HepG2 (cell line): Measurements from ENCODE around the gene ZC3H7B. TPM values are rescaled to one million over a fixed set of nuclear protein-coding genes. Genes with fewer than 3 reads are reported as not detected.

ENCODE experiments used
- EHMT2 ChIP-seq: fragments of 200-600 bp; sonication (generic); IDR thresholded peaks from 2 replicates; pipeline ENCODE4 v1.7.0; 2017; ENCODE audit warnings: antibody characterized with exemption, low read depth, low read length, borderline replicate concordance
- ISL2 ChIP-seq: sonication (generic); formaldehyde crosslinking; IDR thresholded peaks from 2 replicates; pipeline ENCODE4 v1.5.0; 2020; ENCODE audit warnings: missing genetic modification reagents
- MAZ ChIP-seq, 2 experiments: sonication (generic) in 1 of 2; formaldehyde crosslinking in 1 of 2; IDR thresholded peaks; 2 replicates each; pipeline versions ENCODE4 v1.5.0 to v1.6.1; 2012 to 2020; ENCODE audit warnings: low read depth in 2 of 2, mild to moderate bottlenecking in 2 of 2, borderline replicate concordance in 1 of 2, improper control_type of control experiment in 1 of 2, low read length in 1 of 2, missing genetic modification reagents in 1 of 2, moderate library complexity in 1 of 2
- NAIF1 ChIP-seq: sonication (generic); formaldehyde crosslinking; IDR thresholded peaks from 2 replicates; pipeline ENCODE4 v1.5.0; 2020; ENCODE audit warnings: mild to moderate bottlenecking, missing genetic modification reagents, borderline replicate concordance
- SCMH1 ChIP-seq: sonication (generic); formaldehyde crosslinking; IDR thresholded peaks from 2 replicates; pipeline ENCODE4 v1.9.0; 2021; ENCODE audit warnings: missing genetic modification reagents, mild to moderate bottlenecking, borderline replicate concordance
- ZMYM2 ChIP-seq: sonication (generic); formaldehyde crosslinking; IDR thresholded peaks from 2 replicates; pipeline ENCODE4 v1.8.0; 2022; ENCODE audit warnings: mild to moderate bottlenecking, missing genetic modification reagents
- ZNF143 ChIP-seq: sonication (generic); formaldehyde crosslinking; IDR thresholded peaks from 2 replicates; pipeline ENCODE4 v1.4.0; 2020; ENCODE audit warnings: missing genetic modification reagents
- ZNF264 ChIP-seq: sonication (generic); formaldehyde crosslinking; IDR thresholded peaks from 2 replicates; pipeline ENCODE4 v1.4.0; 2020; ENCODE audit warnings: missing genetic modification reagents
- ZNF30 ChIP-seq: sonication (generic); formaldehyde crosslinking; IDR thresholded peaks from 2 replicates; pipeline ENCODE4 v1.5.0; 2020; ENCODE audit warnings: mild to moderate bottlenecking, missing genetic modification reagents
- ZNF33A ChIP-seq: sonication (generic); formaldehyde crosslinking; IDR thresholded peaks from 2 replicates; pipeline ENCODE4 v1.5.1; 2020; ENCODE audit warnings: missing genetic modification reagents, mild to moderate bottlenecking, moderate library complexity, borderline replicate concordance
- ZNF44 ChIP-seq: sonication (generic); formaldehyde crosslinking; IDR thresholded peaks from 2 replicates; pipeline ENCODE4 v1.5.1; 2020; ENCODE audit warnings: mild to moderate bottlenecking, missing genetic modification reagents
- ZNF460 ChIP-seq: sonication (generic); formaldehyde crosslinking; IDR thresholded peaks from 2 replicates; pipeline ENCODE4 v1.5.1; 2020; ENCODE audit warnings: missing genetic modification reagents, mild to moderate bottlenecking, borderline replicate concordance
- ZNF530 ChIP-seq: sonication (generic); formaldehyde crosslinking; IDR thresholded peaks from 2 replicates; pipeline ENCODE4 v1.5.0; 2020; ENCODE audit warnings: low read depth, mild to moderate bottlenecking, missing genetic modification reagents
- ZNF558 ChIP-seq: sonication (generic); formaldehyde crosslinking; IDR thresholded peaks from 2 replicates; pipeline ENCODE4 v1.9.0; 2022; ENCODE audit warnings: mild to moderate bottlenecking, missing genetic modification reagents, borderline replicate concordance
- ZNF7 ChIP-seq: IDR thresholded peaks from 2 replicates; pipeline ENCODE4 v1.6.1; 2016; ENCODE audit warnings: missing biosample characterization, missing genetic modification reagents
- ZNF776 ChIP-seq: sonication (generic); formaldehyde crosslinking; IDR thresholded peaks from 2 replicates; pipeline ENCODE4 v1.4.0; 2020; ENCODE audit warnings: mild to moderate bottlenecking, missing genetic modification reagents
- polyA plus RNA-seq, 8 experiments: library from polyadenylated mRNA; depleted of rRNA in 3 of 8; stranded (reverse) in 7 of 8; unstranded in 1 of 8; fragments of >200 nt; fragmentation: Illumina TruSeq in 4 of 8; extraction: Trizol in 4 of 8; gene quantifications; 2 replicates each; pipeline versions ENCODE4 v1.2.1 to v1.2.3, GENCODE V29; 2011 to 2016; ENCODE audit warnings: low read depth in 4 of 8, missing spikeins in 1 of 8, mixed read lengths in 1 of 8; ENCODE audit not compliant: insufficient read depth in 1 of 8
- total RNA-seq, 5 experiments: library from RNA; depleted of rRNA; stranded (reverse); fragments of >200 nt; fragmentation: Illumina TruSeq; extraction: Trizol; gene quantifications; 2 replicates each; pipeline ENCODE4 v1.2.3, GENCODE V29; 2016; ENCODE audit warnings: low read depth in 1 of 5
- TF ChIP-seq, protein P1 (sequence below): sonication (generic); formaldehyde crosslinking; IDR thresholded peaks from 2 replicates; pipeline ENCODE4 v1.5.1; 2020; ENCODE audit warnings: missing genetic modification reagents, mild to moderate bottlenecking, borderline replicate concordance
- TF ChIP-seq, protein P2 (sequence below): sonication (generic); formaldehyde crosslinking; conservative IDR thresholded peaks from 2 replicates; pipeline ENCODE4 v1.4.0; 2020; ENCODE audit warnings: missing genetic modification reagents
- TF ChIP-seq, protein P3 (sequence below): IDR thresholded peaks from 2 replicates; pipeline ENCODE4 v1.6.1; 2012; ENCODE audit warnings: inconsistent platforms

The ZC3H7B gene
- total and polyA plus RNA-seq, 2 of the 13 experiments (the other 11 are each of a cell fraction or from before 2014, with no cell fraction given) = 26.4 to 37.2 TPM

DNA sequence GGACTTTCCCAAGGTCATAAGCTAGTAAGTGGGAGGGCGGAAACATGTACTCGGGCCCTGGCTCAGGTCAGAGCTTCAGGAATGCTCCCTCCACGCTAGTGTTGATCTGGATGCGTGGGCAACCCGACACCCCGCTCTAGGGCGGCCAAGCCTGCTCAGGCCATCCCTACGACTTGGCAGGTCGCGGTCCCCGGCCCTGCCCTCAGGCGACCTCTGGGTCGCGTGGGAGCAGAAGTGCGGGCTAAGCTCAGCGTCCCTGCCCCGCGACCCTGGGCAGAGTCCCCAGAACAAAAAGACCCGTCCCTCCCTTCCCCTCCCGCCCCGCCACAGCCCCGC lies 79.6 kb downstream of the ZC3H7B start (continued):
- TF ChIP-seq, protein P1, sequence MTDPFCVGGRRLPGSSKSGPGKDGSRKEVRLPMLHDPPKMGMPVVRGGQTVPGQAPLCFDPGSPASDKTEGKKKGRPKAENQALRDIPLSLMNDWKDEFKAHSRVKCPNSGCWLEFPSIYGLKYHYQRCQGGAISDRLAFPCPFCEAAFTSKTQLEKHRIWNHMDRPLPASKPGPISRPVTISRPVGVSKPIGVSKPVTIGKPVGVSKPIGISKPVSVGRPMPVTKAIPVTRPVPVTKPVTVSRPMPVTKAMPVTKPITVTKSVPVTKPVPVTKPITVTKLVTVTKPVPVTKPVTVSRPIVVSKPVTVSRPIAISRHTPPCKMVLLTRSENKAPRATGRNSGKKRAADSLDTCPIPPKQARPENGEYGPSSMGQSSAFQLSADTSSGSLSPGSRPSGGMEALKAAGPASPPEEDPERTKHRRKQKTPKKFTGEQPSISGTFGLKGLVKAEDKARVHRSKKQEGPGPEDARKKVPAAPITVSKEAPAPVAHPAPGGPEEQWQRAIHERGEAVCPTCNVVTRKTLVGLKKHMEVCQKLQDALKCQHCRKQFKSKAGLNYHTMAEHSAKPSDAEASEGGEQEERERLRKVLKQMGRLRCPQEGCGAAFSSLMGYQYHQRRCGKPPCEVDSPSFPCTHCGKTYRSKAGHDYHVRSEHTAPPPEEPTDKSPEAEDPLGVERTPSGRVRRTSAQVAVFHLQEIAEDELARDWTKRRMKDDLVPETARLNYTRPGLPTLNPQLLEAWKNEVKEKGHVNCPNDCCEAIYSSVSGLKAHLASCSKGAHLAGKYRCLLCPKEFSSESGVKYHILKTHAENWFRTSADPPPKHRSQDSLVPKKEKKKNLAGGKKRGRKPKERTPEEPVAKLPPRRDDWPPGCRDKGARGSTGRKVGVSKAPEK = peak; percentile 75; the same call in 1 of the 2 replicates
- TF ChIP-seq ZNF530 (CRISPR knock-in tag) (no peak), ZNF264 (CRISPR knock-in tag) (no peak), MAZ (IDR thresholded peaks at IDR 0.05; ENCODE audit: borderline replicate concordance, low read depth, low read length) (no peak), MAZ (CRISPR knock-in tag; IDR thresholded peaks at IDR 0.05; ENCODE audit: low read depth) (no peak; the same call in 1 of the 2 replicates), ZMYM2 (CRISPR knock-in tag) (no peak), ZNF30 (CRISPR knock-in tag) (no peak), EHMT2 (no peak), ZNF44 (CRISPR knock-in tag) (no peak), ZNF558 (CRISPR knock-in tag) (0 out of 2 replicates have a peak, but pooled peaks have one; percentile 47), ZNF460 (no peak), ISL2 (no peak), SCMH1 (CRISPR knock-in tag) (no peak), ZNF776 (CRISPR knock-in tag) (no peak), NAIF1 (CRISPR knock-in tag) (no peak), ZNF143 (CRISPR knock-in tag) (no peak), ZNF33A (CRISPR knock-in tag) (no peak), ZNF7 (CRISPR knock-in tag) (no peak)
- TF ChIP-seq, protein P2, sequence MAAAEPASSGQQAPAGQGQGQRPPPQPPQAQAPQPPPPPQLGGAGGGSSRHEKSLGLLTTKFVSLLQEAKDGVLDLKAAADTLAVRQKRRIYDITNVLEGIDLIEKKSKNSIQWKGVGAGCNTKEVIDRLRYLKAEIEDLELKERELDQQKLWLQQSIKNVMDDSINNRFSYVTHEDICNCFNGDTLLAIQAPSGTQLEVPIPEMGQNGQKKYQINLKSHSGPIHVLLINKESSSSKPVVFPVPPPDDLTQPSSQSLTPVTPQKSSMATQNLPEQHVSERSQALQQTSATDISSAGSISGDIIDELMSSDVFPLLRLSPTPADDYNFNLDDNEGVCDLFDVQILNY (CRISPR knock-in tag) = no peak
- TF ChIP-seq, protein P3, sequence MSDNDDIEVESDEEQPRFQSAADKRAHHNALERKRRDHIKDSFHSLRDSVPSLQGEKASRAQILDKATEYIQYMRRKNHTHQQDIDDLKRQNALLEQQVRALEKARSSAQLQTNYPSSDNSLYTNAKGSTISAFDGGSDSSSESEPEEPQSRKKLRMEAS = no peak
